Endodermal cell (in vitro differentiated cells): ENCODE results near the gene ARID5A. TPM values are rescaled to one million over a fixed set of nuclear protein-coding genes. Genes with fewer than 3 reads are reported as not detected.

Experiments used
- DNase-seq: peaks from one replicate; pipeline ENCODE4 v3.0.0-alpha.2; 2017
- H3K27ac ChIP-seq: 2 replicates; pipeline ENCODE4 v1.5.1; 2013; ENCODE audit warnings: mild to moderate bottlenecking, low read depth, low read length, moderate library complexity
- H3K27me3 ChIP-seq: 2 replicates; pipeline ENCODE4 v1.6.1; 2013; ENCODE audit warnings: mild to moderate bottlenecking, low read length, moderate library complexity; ENCODE audit not compliant: insufficient read depth, control insufficient read depth, poor library complexity, severe bottlenecking
- H3K36me3 ChIP-seq: 2 replicates; pipeline ENCODE4 v1.7.0; 2013; ENCODE audit warnings: mild to moderate bottlenecking, low read length, moderate library complexity; ENCODE audit not compliant: control insufficient read depth, insufficient read depth
- H3K4me1 ChIP-seq: one replicate; pipeline ENCODE4 v1.7.0; 2013; ENCODE audit warnings: low read length; ENCODE audit not compliant: control insufficient read depth, insufficient read depth
- H3K4me3 ChIP-seq: 2 replicates; pipeline ENCODE4 v1.5.1; 2013; ENCODE audit warnings: mild to moderate bottlenecking, low read length, moderate library complexity
- H3K9ac ChIP-seq: 2 replicates; pipeline ENCODE4 v1.6.1; 2013; ENCODE audit warnings: mild to moderate bottlenecking, low read length, moderate library complexity; ENCODE audit not compliant: poor library complexity, severe bottlenecking; ENCODE audit errors: extremely low read depth
- H3K9me3 ChIP-seq: 2 replicates; pipeline ENCODE4 v1.6.1; 2013; ENCODE audit warnings: mild to moderate bottlenecking, low read length, moderate library complexity; ENCODE audit not compliant: control insufficient read depth
- H3K27ac Mint-ChIP-seq: 2 replicates; pipeline ENCODE4 v1.8.0; 2020; ENCODE audit warnings: mixed read lengths
- H3K27me3 Mint-ChIP-seq: 2 replicates; pipeline ENCODE4 v1.8.0; 2021; ENCODE audit warnings: mild to moderate bottlenecking, mixed read lengths; ENCODE audit not compliant: insufficient read depth
- H3K36me3 Mint-ChIP-seq: 2 replicates; pipeline ENCODE4 v1.8.0; 2020; ENCODE audit warnings: low read depth, mixed read lengths
- H3K4me1 Mint-ChIP-seq: 2 replicates; pipeline ENCODE4 v1.8.0; 2020; ENCODE audit warnings: mixed read lengths
- H3K4me3 Mint-ChIP-seq: 2 replicates; pipeline ENCODE4 v1.8.0; 2020; ENCODE audit warnings: mild to moderate bottlenecking, moderate library complexity, mixed read lengths
- H3K9me3 Mint-ChIP-seq: 2 replicates; pipeline ENCODE4 v1.8.0; 2020; ENCODE audit warnings: mild to moderate bottlenecking, mixed read lengths
- WGBS, 2 experiments: methylation state at CpG; one replicate each; pipeline versions ENCODE4 v1.1.5 to v1.1.7; 2013; ENCODE audit warnings: missing lambda C conversion rate in 2 of 2, mixed read lengths in 1 of 2; ENCODE audit not compliant: insufficient coverage in 1 of 2, insufficient read length in 1 of 2; 5-methylcytosine and 5-hydroxymethylcytosine counted together
- total RNA-seq, 2 donors: library from RNA; stranded (reverse); fragmentation: NEBNext Ultra II Directional in 1 of 2; extraction: Animal tissue kit (Norgen Biotek cat#: 25700) in 1 of 2; gene quantifications; 2 replicates in 1 of 2; 3 replicates in 1 of 2; pipeline ENCODE4 v1.2.1, GENCODE V29; 2021
- TF ChIP-seq, protein P1 (sequence below): fragments of 200-600 bp; sonication (generic); conservative IDR thresholded peaks from 2 replicates; pipeline ENCODE4 v1.5.0; 2021; ENCODE audit warnings: antibody characterized with exemption, mild to moderate bottlenecking

The ARID5A gene
- total RNA-seq, 2 donors from 2014 or later, result 1.8 to 3.5 TPM

DNA sequence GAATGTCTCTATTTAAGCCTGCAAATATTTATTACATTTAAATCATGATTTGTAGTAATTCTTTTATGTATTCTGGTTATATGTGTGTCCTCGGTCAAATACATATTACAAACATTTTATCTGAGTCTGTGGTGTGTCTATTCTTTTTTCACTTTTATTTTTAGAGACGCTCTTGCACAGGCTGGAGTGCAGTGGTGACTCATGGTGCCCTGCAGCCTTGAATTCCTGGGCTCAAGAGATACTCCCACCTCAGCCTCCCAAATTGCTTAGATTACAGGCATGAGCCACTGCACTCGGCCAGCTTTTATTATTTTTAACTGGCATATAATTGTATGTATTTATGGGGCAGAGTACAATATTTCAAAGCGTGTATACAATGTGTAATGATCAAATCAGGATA, 47.5 kb downstream of the ARID5A start:
- peaks cover 4% of the 10 kb centered on the region for H3K36me3 ChIP-seq
- no peak overlapping the region for H3K9ac ChIP-seq
- WGBS, 2 experiments, result 90 to 93% methylated on average over 2 to 3 of the region's 4 CpGs
- Mint-ChIP-seq H3K27me3 (no peaks in the 10 kb centered on the region), H3K36me3 (peaks cover 2% of the 10 kb centered on the region), H3K4me3 (no peak overlapping the region), H3K27ac (no peak overlapping the region), H3K9me3 (no peaks in the 10 kb centered on the region), H3K4me1 (no peaks in the 10 kb centered on the region)
- H3K4me3 ChIP-seq, result no peak overlapping the region
- no peaks in the 10 kb centered on the region for H3K4me1 ChIP-seq
- TF ChIP-seq, protein P1, sequence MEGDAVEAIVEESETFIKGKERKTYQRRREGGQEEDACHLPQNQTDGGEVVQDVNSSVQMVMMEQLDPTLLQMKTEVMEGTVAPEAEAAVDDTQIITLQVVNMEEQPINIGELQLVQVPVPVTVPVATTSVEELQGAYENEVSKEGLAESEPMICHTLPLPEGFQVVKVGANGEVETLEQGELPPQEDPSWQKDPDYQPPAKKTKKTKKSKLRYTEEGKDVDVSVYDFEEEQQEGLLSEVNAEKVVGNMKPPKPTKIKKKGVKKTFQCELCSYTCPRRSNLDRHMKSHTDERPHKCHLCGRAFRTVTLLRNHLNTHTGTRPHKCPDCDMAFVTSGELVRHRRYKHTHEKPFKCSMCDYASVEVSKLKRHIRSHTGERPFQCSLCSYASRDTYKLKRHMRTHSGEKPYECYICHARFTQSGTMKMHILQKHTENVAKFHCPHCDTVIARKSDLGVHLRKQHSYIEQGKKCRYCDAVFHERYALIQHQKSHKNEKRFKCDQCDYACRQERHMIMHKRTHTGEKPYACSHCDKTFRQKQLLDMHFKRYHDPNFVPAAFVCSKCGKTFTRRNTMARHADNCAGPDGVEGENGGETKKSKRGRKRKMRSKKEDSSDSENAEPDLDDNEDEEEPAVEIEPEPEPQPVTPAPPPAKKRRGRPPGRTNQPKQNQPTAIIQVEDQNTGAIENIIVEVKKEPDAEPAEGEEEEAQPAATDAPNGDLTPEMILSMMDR, result no peak
- no peak for DNase-seq
- H3K9me3 ChIP-seq, result no peaks in the 10 kb centered on the region
- H3K27ac ChIP-seq, result no peak overlapping the region
- H3K27me3 ChIP-seq, result no peaks in the 10 kb centered on the region

DNA sequence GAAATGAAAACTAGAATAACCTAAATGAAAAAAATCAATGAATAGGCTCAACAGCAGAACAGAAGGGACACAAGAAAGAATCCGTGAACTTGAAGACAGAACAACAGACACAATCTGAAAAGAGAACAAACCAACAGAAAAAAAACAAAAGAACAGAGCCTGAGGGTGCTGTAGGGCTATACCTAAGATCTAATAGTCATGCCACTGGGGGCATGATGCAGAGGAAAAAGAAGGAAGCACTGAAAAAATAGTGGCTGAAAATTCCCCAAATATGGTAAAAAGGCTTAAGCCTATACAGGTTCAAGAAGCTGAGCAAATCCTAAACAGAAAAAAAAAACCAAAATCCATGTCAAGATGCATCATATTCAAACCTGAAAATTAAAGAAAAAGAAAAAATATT, 51.3 kb downstream of the ARID5A start:
- Mint-ChIP-seq H3K4me3 (no peak overlapping the region), H3K36me3 (peaks cover 19% of the 10 kb centered on the region), H3K9me3 (no peaks in the 10 kb centered on the region), H3K27me3 (no peaks in the 10 kb centered on the region), H3K27ac (no peak overlapping the region), H3K4me1 (no peaks in the 10 kb centered on the region)
- Histone ChIP-seq H3K27ac (no peak overlapping the region), H3K27me3 (no peaks in the 10 kb centered on the region), H3K36me3 (peaks cover 21% of the 10 kb centered on the region), H3K9me3 (no peaks in the 10 kb centered on the region), H3K4me1 (no peaks in the 10 kb centered on the region), H3K9ac (no peak overlapping the region), H3K4me3 (no peak overlapping the region)
- TF ChIP-seq, protein P1, result no peak
- WGBS, 2 experiments, result 95% methylated on average over 1 of the region's 1 CpG; no CpG with 5 or more reads in 1 of the 2 experiments
- DNase-seq, result no peak

DNA sequence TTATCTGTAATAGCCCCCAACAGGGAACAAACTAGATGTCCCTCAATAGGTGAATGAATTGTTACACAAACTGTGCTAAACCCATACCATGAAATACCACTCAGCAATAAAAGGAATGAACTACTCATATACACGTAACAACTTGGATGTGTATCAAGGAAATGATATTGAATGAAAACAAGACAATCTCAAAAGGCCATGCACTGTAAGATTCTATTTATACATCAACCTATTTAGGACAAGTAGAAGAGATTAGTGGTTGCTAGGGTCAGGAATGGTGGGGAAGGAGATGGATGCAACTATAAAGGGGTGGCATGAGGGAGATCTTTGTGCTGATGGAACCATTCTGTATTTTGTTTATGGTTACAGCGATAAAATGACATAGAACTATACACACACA, 54.5 kb downstream of the ARID5A start:
- Histone ChIP-seq H3K36me3 (peaks cover 53% of the 10 kb centered on the region), H3K27ac (no peak overlapping the region), H3K4me3 (no peak overlapping the region), H3K9ac (no peak overlapping the region), H3K9me3 (no peaks in the 10 kb centered on the region), H3K27me3 (no peaks in the 10 kb centered on the region), H3K4me1 (no peaks in the 10 kb centered on the region)
- TF ChIP-seq, protein P1, result no peak
- Mint-ChIP-seq H3K27ac (no peak overlapping the region), H3K4me1 (no peaks in the 10 kb centered on the region), H3K36me3 (peaks cover 43% of the 10 kb centered on the region), H3K9me3 (no peaks in the 10 kb centered on the region), H3K4me3 (no peak overlapping the region), H3K27me3 (no peaks in the 10 kb centered on the region)
- WGBS, 2 experiments, result no CpG with 5 or more reads among the region's 2 CpGs
- no peak for DNase-seq
